ENCODE data around the gene CXorf38.

DNA sequence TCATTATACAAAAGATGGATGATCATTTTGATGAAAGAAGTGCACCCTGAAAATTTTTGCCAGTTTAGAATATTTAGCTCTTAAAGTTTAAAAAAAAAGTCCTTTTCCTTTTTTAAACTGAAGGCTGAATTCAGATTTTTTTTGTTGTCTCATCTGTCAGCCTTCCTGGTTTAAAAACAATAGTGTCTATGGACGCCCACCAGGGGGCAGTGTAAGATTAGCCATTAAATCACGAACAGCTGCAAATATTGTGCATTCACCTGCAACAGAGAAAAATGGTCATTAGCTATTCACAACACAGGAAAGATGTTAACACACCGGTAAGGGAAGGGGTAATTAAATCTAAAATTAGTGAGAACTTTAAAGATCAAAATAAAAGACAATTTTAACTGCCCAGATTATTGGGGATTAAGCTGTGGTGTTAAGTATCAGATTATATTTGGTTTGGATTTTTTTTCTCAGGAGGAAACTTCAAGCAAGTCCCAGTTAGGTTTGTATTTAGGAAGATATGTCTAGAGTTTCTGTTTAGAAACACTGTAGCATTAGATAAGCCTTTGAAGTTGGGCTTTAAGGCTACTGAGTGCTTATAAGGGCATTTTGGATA lies 4.4 kb upstream of the CXorf38 start:
- TF ChIP-seq CTCF (IDR thresholded peaks at IDR 0.05) (peak; percentile 61 to 87 (median 86)), POLR2AphosphoS5 (IDR thresholded peaks at IDR 0.05) (no peak)

Data from esophagus muscularis mucosa (tissue), 3 donors.